ENCODE results near the gene PELI2.

The PELI2 gene

GRCh38 chr14:56147449-56147848 is 29.2 kb downstream of the PELI2 start:
- Histone ChIP-seq H3K9ac (ENCODE audit: low read length) (no peak overlapping the region), H3K4me3 (ENCODE audit: low read length) (no peak overlapping the region), H3K27me3 (ENCODE audit: control insufficient read depth, insufficient read depth, low read length) (no peaks in the 10 kb centered on the region), H3K36me3 (ENCODE audit: control insufficient read depth, low read depth, low read length) (no peaks in the 10 kb centered on the region), H3K4me1 (ENCODE audit: control insufficient read depth, low read depth, low read length) (peaks cover 19% of the 10 kb centered on the region), H3K27ac (ENCODE audit: low read length) (no peak overlapping the region), H3K9me3 (ENCODE audit: control insufficient read depth, low read depth, low read length) (no peaks in the 10 kb centered on the region)

GRCh38 chr14:56147986-56148901 is 30.0 kb downstream of the PELI2 start:
- H3K27ac ChIP-seq (ENCODE audit: low read length) = no peak overlapping the region
- H3K9ac ChIP-seq (ENCODE audit: low read length) = no peak overlapping the region
- no peaks in the 10 kb centered on the region for H3K27me3 ChIP-seq (ENCODE audit: control insufficient read depth, insufficient read depth, low read length)
- no peak overlapping the region for H3K4me3 ChIP-seq (ENCODE audit: low read length)
- H3K9me3 ChIP-seq (ENCODE audit: control insufficient read depth, low read depth, low read length) = no peaks in the 10 kb centered on the region
- peaks cover 19% of the 10 kb centered on the region for H3K4me1 ChIP-seq (ENCODE audit: control insufficient read depth, low read depth, low read length)
- H3K36me3 ChIP-seq (ENCODE audit: control insufficient read depth, low read depth, low read length) = no peaks in the 10 kb centered on the region

- Histone ChIP-seq H3K36me3 (ENCODE audit: control insufficient read depth, low read depth, low read length) (no peaks in the 10 kb centered on the region), H3K4me3 (ENCODE audit: low read length) (no peak overlapping the region), H3K27ac (ENCODE audit: low read length) (no peak overlapping the region), H3K9me3 (ENCODE audit: control insufficient read depth, low read depth, low read length) (no peaks in the 10 kb centered on the region), H3K4me1 (ENCODE audit: control insufficient read depth, low read depth, low read length) (peaks cover 19% of the 10 kb centered on the region), H3K9ac (ENCODE audit: low read length) (no peak overlapping the region), H3K27me3 (ENCODE audit: control insufficient read depth, insufficient read depth, low read length) (no peaks in the 10 kb centered on the region)
Observed at GRCh38 chr14:56149151-56149550, 30.9 kb downstream of the PELI2 start.

GRCh38 chr14:56149995-56150394 is 31.8 kb downstream of the PELI2 start:
- Histone ChIP-seq H3K4me1 (ENCODE audit: control insufficient read depth, low read depth, low read length) (peaks cover 15% of the 10 kb centered on the region), H3K9ac (ENCODE audit: low read length) (no peak overlapping the region), H3K27ac (ENCODE audit: low read length) (no peak overlapping the region), H3K9me3 (ENCODE audit: control insufficient read depth, low read depth, low read length) (no peaks in the 10 kb centered on the region), H3K4me3 (ENCODE audit: low read length) (no peak overlapping the region), H3K27me3 (ENCODE audit: control insufficient read depth, insufficient read depth, low read length) (no peaks in the 10 kb centered on the region), H3K36me3 (ENCODE audit: control insufficient read depth, low read depth, low read length) (no peaks in the 10 kb centered on the region)

- Histone ChIP-seq H3K4me3 (ENCODE audit: low read length) (no peak overlapping the region), H3K36me3 (ENCODE audit: control insufficient read depth, low read depth, low read length) (no peaks in the 10 kb centered on the region), H3K27ac (ENCODE audit: low read length) (no peak overlapping the region), H3K27me3 (ENCODE audit: control insufficient read depth, insufficient read depth, low read length) (no peaks in the 10 kb centered on the region), H3K9ac (ENCODE audit: low read length) (no peak overlapping the region), H3K4me1 (ENCODE audit: control insufficient read depth, low read depth, low read length) (peaks cover 12% of the 10 kb centered on the region), H3K9me3 (ENCODE audit: control insufficient read depth, low read depth, low read length) (no peaks in the 10 kb centered on the region)
Observed at GRCh38 chr14:56150645-56151345, 32.6 kb downstream of the PELI2 start.

- H3K27me3 ChIP-seq (ENCODE audit: control insufficient read depth, insufficient read depth, low read length) = no peaks in the 10 kb centered on the region
- no peaks in the 10 kb centered on the region for H3K36me3 ChIP-seq (ENCODE audit: control insufficient read depth, low read depth, low read length)
- H3K9ac ChIP-seq (ENCODE audit: low read length) = no peak overlapping the region
- no peak overlapping the region for H3K27ac ChIP-seq (ENCODE audit: low read length)
- no peak overlapping the region for H3K4me3 ChIP-seq (ENCODE audit: low read length)
- H3K9me3 ChIP-seq (ENCODE audit: control insufficient read depth, low read depth, low read length) = no peaks in the 10 kb centered on the region
- peaks cover 12% of the 10 kb centered on the region for H3K4me1 ChIP-seq (ENCODE audit: control insufficient read depth, low read depth, low read length)
Observed at GRCh38 chr14:56152221-56152620, 34.0 kb downstream of the PELI2 start.

GRCh38 chr14:56153267-56153666 is 35.1 kb downstream of the PELI2 start:
- no peak overlapping the region for H3K4me3 ChIP-seq (ENCODE audit: low read length)
- no peaks in the 10 kb centered on the region for H3K9me3 ChIP-seq (ENCODE audit: control insufficient read depth, low read depth, low read length)

GRCh38 chr14:56154321-56154720 is 36.1 kb downstream of the PELI2 start:
- Histone ChIP-seq H3K27me3 (ENCODE audit: control insufficient read depth, insufficient read depth, low read length) (no peaks in the 10 kb centered on the region), H3K4me3 (ENCODE audit: low read length) (no peak overlapping the region), H3K9ac (ENCODE audit: low read length) (no peak overlapping the region), H3K4me1 (ENCODE audit: control insufficient read depth, low read depth, low read length) (no peaks in the 10 kb centered on the region), H3K27ac (ENCODE audit: low read length) (no peak overlapping the region), H3K36me3 (ENCODE audit: control insufficient read depth, low read depth, low read length) (no peaks in the 10 kb centered on the region), H3K9me3 (ENCODE audit: control insufficient read depth, low read depth, low read length) (no peaks in the 10 kb centered on the region)

More at GRCh38 chr14:56153267-56153666, 35.1 kb downstream of the PELI2 start:
- Histone ChIP-seq H3K9ac (ENCODE audit: low read length) (no peak overlapping the region), H3K27me3 (ENCODE audit: control insufficient read depth, insufficient read depth, low read length) (no peaks in the 10 kb centered on the region), H3K36me3 (ENCODE audit: control insufficient read depth, low read depth, low read length) (no peaks in the 10 kb centered on the region), H3K27ac (ENCODE audit: low read length) (no peak overlapping the region), H3K4me1 (ENCODE audit: control insufficient read depth, low read depth, low read length) (peaks cover 9% of the 10 kb centered on the region)

- peaks cover 11% of the 10 kb centered on the region for H3K4me1 ChIP-seq (ENCODE audit: control insufficient read depth, low read depth, low read length)
- H3K9ac ChIP-seq (ENCODE audit: low read length) = no peak overlapping the region
- H3K4me3 ChIP-seq (ENCODE audit: low read length) = no peak overlapping the region
- no peaks in the 10 kb centered on the region for H3K9me3 ChIP-seq (ENCODE audit: control insufficient read depth, low read depth, low read length)
- no peaks in the 10 kb centered on the region for H3K36me3 ChIP-seq (ENCODE audit: control insufficient read depth, low read depth, low read length)
- no peak overlapping the region for H3K27ac ChIP-seq (ENCODE audit: low read length)
- H3K27me3 ChIP-seq (ENCODE audit: control insufficient read depth, insufficient read depth, low read length) = no peaks in the 10 kb centered on the region
Observed at GRCh38 chr14:56156096-56156495, 37.9 kb downstream of the PELI2 start.

GRCh38 chr14:56159066-56159465 is 40.9 kb downstream of the PELI2 start:
- Histone ChIP-seq H3K36me3 (ENCODE audit: control insufficient read depth, low read depth, low read length) (no peaks in the 10 kb centered on the region), H3K9ac (ENCODE audit: low read length) (no peak overlapping the region), H3K4me3 (ENCODE audit: low read length) (no peak overlapping the region), H3K9me3 (ENCODE audit: control insufficient read depth, low read depth, low read length) (peaks cover 8% of the 10 kb centered on the region), H3K27ac (ENCODE audit: low read length) (no peak overlapping the region), H3K4me1 (ENCODE audit: control insufficient read depth, low read depth, low read length) (peaks cover 11% of the 10 kb centered on the region), H3K27me3 (ENCODE audit: control insufficient read depth, insufficient read depth, low read length) (no peaks in the 10 kb centered on the region)

- no peak overlapping the region for H3K9ac ChIP-seq (ENCODE audit: low read length)
- no peak overlapping the region for H3K4me3 ChIP-seq (ENCODE audit: low read length)
- H3K36me3 ChIP-seq (ENCODE audit: control insufficient read depth, low read depth, low read length) = no peaks in the 10 kb centered on the region
- peaks cover 11% of the 10 kb centered on the region for H3K4me1 ChIP-seq (ENCODE audit: control insufficient read depth, low read depth, low read length)
- H3K27me3 ChIP-seq (ENCODE audit: control insufficient read depth, insufficient read depth, low read length) = no peaks in the 10 kb centered on the region
- H3K27ac ChIP-seq (ENCODE audit: low read length) = no peak overlapping the region
- peaks cover 8% of the 10 kb centered on the region for H3K9me3 ChIP-seq (ENCODE audit: control insufficient read depth, low read depth, low read length)
Observed at GRCh38 chr14:56160088-56160487, 41.9 kb downstream of the PELI2 start.
